NT2/D1 (cell line): ENCODE results near the gene SDK2.

Experiments
- DNase-seq: peaks from one replicate; pipeline ENCODE4 v3.0.0-alpha.2; 2011; ENCODE audit warnings: low read depth, low spot score
- H3K27me3 ChIP-seq: 2 replicates; pipeline ENCODE4 v1.6.0; 2011; ENCODE audit warnings: mild to moderate bottlenecking; ENCODE audit not compliant: insufficient read length, insufficient read depth
- H3K36me3 ChIP-seq: 2 replicates; pipeline ENCODE4 v1.6.1; 2011; ENCODE audit warnings: mild to moderate bottlenecking, low read length, mixed read lengths; ENCODE audit not compliant: insufficient read depth, insufficient read length
- H3K4me1 ChIP-seq: 2 replicates; pipeline ENCODE4 v1.5.1; 2011; ENCODE audit not compliant: insufficient read depth, insufficient read length
- H3K4me3 ChIP-seq: 2 replicates; pipeline ENCODE4 v1.5.1; 2011; ENCODE audit warnings: low read depth; ENCODE audit not compliant: insufficient read length
- H3K9ac ChIP-seq: 2 replicates; pipeline ENCODE4 v1.6.0; 2011; ENCODE audit warnings: low read depth; ENCODE audit not compliant: insufficient read length
- H3K9me3 ChIP-seq: 2 replicates; pipeline ENCODE4 v1.5.1; 2011; ENCODE audit warnings: mild to moderate bottlenecking, low read length; ENCODE audit not compliant: insufficient read depth
- SUZ12 ChIP-seq: IDR thresholded peaks from 2 replicates; pipeline ENCODE4 v1.6.1; 2011; ENCODE audit not compliant: insufficient read length, insufficient read depth; ENCODE audit errors: extremely low read depth
- YY1 ChIP-seq: IDR thresholded peaks from 2 replicates; pipeline ENCODE4 v1.6.1; 2011; ENCODE audit not compliant: insufficient read length, insufficient read depth
- ZNF274 ChIP-seq: IDR thresholded peaks from 2 replicates; pipeline ENCODE4 v1.6.1; 2011; ENCODE audit warnings: mild to moderate bottlenecking, low read depth, low read length

The SDK2 gene

GRCh38 chr17:73444021-73444420 lies 200.2 kb downstream of the SDK2 start:
- Histone ChIP-seq H3K4me3 (no peak overlapping the region), H3K4me1 (peaks cover 4% of the 10 kb centered on the region), H3K9ac (no peak overlapping the region), H3K36me3 (no peaks in the 10 kb centered on the region), H3K27me3 (no peaks in the 10 kb centered on the region), H3K9me3 (no peaks in the 10 kb centered on the region)
- no peak for DNase-seq
- TF ChIP-seq SUZ12 (no peak), YY1 (no peak), ZNF274 (no peak)

GRCh38 chr17:73439597-73439996 lies 204.6 kb downstream of the SDK2 start:
- Histone ChIP-seq H3K9ac (no peak overlapping the region), H3K36me3 (peaks cover 4% of the 10 kb centered on the region)

DNA sequence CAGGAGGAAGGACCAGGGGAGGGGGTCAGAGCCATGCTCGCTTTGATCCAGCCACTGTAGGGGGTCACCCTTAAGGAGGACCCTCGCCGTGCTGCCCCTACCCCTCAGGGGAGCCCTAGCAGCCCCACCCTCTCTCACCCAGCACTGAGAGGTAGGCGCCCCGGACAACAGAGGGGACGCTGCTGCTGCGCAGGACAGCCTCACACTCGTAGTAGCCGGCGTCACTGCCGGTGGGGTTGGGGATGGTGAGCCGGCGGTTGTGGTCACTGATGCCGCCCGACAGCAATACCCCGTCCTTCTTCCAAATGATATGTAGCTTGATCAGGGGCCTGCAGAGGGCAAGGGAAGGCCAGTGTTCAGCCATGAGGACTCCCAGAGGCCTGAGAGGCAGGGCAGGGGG lies 206.4 kb downstream of the SDK2 start:
- Histone ChIP-seq H3K4me1 (peaks cover 3% of the 10 kb centered on the region), H3K36me3 (peaks cover 7% of the 10 kb centered on the region), H3K4me3 (no peak overlapping the region), H3K9me3 (no peaks in the 10 kb centered on the region), H3K27me3 (no peaks in the 10 kb centered on the region), H3K9ac (no peak overlapping the region)
- no peak for DNase-seq
- TF ChIP-seq SUZ12 (no peak), YY1 (no peak), ZNF274 (no peak)

More at GRCh38 chr17:73439597-73439996, 204.6 kb downstream of the SDK2 start:
- peaks cover 7% of the 10 kb centered on the region for H3K4me1 ChIP-seq
- H3K4me3 ChIP-seq, result no peak overlapping the region
- H3K9me3 ChIP-seq, result no peaks in the 10 kb centered on the region
- TF ChIP-seq YY1, result no peak
- no peak for TF ChIP-seq SUZ12
- no peak for TF ChIP-seq ZNF274
- H3K27me3 ChIP-seq, result no peaks in the 10 kb centered on the region
- no peak for DNase-seq

GRCh38 chr17:73436954-73437353 lies 207.3 kb downstream of the SDK2 start:
- Histone ChIP-seq H3K27me3 (no peaks in the 10 kb centered on the region), H3K4me3 (no peak overlapping the region), H3K9ac (no peak overlapping the region), H3K9me3 (no peaks in the 10 kb centered on the region), H3K36me3 (peaks cover 7% of the 10 kb centered on the region), H3K4me1 (peaks cover 3% of the 10 kb centered on the region)
- TF ChIP-seq ZNF274 (no peak), SUZ12 (no peak), YY1 (no peak)
- no peak for DNase-seq

DNA sequence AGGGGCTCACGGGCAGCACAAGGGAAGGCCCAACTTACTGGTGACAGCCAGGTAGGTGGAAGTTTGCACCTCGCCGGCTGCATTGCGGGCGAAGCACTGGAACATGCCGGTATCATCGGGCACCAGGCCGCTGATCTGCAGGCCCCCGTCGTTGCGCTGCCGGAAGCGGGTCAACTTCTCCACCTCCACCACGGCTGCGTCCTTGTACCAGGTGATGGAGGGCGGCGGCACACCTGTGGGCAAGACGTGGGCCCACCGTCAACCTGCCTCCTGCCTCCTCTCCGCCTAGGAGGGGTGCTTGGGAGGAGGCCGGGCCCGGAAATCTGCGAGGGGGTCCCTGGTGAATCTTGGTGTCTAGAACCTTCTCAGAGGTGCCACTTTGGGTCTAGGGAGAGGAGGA lies 208.8 kb downstream of the SDK2 start:
- Histone ChIP-seq H3K9ac (no peak overlapping the region), H3K4me1 (peaks cover 3% of the 10 kb centered on the region), H3K9me3 (no peaks in the 10 kb centered on the region), H3K36me3 (peaks cover 7% of the 10 kb centered on the region), H3K4me3 (no peak overlapping the region), H3K27me3 (no peaks in the 10 kb centered on the region)
- no peak for TF ChIP-seq YY1
- TF ChIP-seq ZNF274, result no peak
- no peak for TF ChIP-seq SUZ12
- DNase-seq, result no peak

DNA sequence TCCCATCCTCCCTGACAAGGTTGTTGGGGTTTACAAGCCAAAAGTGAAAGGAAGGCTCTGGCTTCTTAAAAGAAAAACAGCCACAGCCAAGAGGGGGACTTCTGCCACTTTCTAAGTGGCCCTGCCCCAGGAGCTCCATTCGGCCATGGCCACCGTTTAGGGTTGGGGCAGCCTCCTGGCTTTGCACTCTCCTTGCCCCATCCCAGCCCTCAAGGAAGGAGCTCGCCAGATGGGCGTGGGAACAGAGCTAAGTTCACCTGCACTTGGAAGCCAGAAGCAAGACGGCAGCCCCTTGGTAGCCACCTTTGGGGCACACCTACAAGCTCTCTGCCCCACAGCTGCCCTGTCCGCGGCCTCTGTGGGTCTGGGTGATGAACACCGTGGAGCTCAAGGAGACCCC lies 210.1 kb downstream of the SDK2 start:
- no peak for TF ChIP-seq SUZ12
- no peak for TF ChIP-seq YY1
- TF ChIP-seq ZNF274, result no peak
- Histone ChIP-seq H3K9me3 (no peaks in the 10 kb centered on the region), H3K9ac (no peak overlapping the region), H3K4me3 (no peak overlapping the region), H3K4me1 (peaks cover 7% of the 10 kb centered on the region), H3K36me3 (peaks cover 7% of the 10 kb centered on the region), H3K27me3 (no peaks in the 10 kb centered on the region)
- no peak for DNase-seq

DNA sequence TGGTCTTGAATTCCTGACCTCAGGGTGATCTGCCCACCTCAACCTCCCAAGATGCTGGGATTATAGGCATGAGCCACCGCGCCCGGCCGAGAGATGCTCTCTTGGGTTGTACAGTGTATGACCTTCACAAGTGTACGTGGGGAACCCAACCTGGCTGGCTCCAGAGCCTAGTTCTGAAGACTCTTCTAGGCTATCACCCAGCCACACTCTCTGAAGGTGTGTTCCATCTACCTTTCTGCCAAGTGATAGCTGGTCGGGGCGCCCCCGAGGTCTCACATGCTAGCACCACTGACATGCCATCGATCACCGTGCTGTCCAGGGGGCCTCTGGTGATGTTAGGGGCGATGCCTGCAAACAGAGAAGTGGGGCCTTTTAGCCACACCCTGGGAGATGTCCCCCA lies 210.7 kb downstream of the SDK2 start:
- H3K9me3 ChIP-seq, result no peaks in the 10 kb centered on the region
- TF ChIP-seq YY1, result no peak
- no peak for TF ChIP-seq SUZ12
- TF ChIP-seq ZNF274, result no peak
- H3K4me1 ChIP-seq, result peaks cover 7% of the 10 kb centered on the region
- H3K4me3 ChIP-seq, result no peak overlapping the region
- no peak overlapping the region for H3K9ac ChIP-seq
- peaks cover 7% of the 10 kb centered on the region for H3K36me3 ChIP-seq
- H3K27me3 ChIP-seq, result no peaks in the 10 kb centered on the region
- no peak for DNase-seq

- Histone ChIP-seq H3K9me3 (no peaks in the 10 kb centered on the region), H3K27me3 (no peaks in the 10 kb centered on the region), H3K4me1 (peaks cover 7% of the 10 kb centered on the region), H3K4me3 (no peak overlapping the region), H3K9ac (no peak overlapping the region), H3K36me3 (peaks cover 7% of the 10 kb centered on the region)
- no peak for DNase-seq
- TF ChIP-seq YY1, result no peak
- TF ChIP-seq SUZ12, result no peak
- no peak for TF ChIP-seq ZNF274
Measured at GRCh38 chr17:73432624-73433190, 211.5 kb downstream of the SDK2 start.
